Hepatocyte (in vitro differentiated cells): ENCODE results near the gene TTLL7.

Experiments
- EZH2 ChIP-seq: fragments of 200-600 bp; sonication (generic); IDR thresholded peaks from 2 replicates; pipeline ENCODE4 v1.6.1; 2016; ENCODE audit warnings: antibody characterized with exemption, mild to moderate bottlenecking, borderline replicate concordance
- EZH2phosphoT487 ChIP-seq: fragments of 200-600 bp; sonication (generic); IDR thresholded peaks from one replicate; pipeline ENCODE4 v1.6.1; 2018; ENCODE audit warnings: antibody characterized with exemption, mild to moderate bottlenecking, low read depth, moderate library complexity; ENCODE audit not compliant: unreplicated experiment, severe bottlenecking
- TF ChIP-seq, protein P1 (sequence below): fragments of 200-600 bp; sonication (generic); IDR thresholded peaks from 2 replicates; pipeline ENCODE4 v1.5.1; 2016; ENCODE audit warnings: antibody characterized with exemption, mild to moderate bottlenecking; ENCODE audit not compliant: poor library complexity

DNA sequence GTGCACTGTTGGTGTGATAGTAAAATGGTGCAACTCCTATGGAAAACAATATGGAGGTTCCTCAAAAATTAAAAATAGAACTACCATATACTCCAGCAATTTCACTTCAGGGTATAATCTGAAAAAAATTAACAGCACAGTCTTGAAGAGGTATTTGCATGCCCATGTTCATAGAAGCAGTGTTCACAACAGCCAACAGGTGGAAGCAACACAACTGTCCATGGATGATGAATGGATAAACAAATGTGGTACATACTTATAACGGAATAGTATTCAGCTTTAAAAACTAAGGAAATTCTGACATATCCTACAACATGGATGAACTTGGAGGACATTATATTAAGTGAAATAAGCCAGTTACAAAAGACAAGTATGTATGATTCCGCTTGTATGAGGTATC lies 8.2 kb downstream of the TTLL7 start:
- TF ChIP-seq, protein P1, sequence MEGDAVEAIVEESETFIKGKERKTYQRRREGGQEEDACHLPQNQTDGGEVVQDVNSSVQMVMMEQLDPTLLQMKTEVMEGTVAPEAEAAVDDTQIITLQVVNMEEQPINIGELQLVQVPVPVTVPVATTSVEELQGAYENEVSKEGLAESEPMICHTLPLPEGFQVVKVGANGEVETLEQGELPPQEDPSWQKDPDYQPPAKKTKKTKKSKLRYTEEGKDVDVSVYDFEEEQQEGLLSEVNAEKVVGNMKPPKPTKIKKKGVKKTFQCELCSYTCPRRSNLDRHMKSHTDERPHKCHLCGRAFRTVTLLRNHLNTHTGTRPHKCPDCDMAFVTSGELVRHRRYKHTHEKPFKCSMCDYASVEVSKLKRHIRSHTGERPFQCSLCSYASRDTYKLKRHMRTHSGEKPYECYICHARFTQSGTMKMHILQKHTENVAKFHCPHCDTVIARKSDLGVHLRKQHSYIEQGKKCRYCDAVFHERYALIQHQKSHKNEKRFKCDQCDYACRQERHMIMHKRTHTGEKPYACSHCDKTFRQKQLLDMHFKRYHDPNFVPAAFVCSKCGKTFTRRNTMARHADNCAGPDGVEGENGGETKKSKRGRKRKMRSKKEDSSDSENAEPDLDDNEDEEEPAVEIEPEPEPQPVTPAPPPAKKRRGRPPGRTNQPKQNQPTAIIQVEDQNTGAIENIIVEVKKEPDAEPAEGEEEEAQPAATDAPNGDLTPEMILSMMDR = no peak
- TF ChIP-seq EZH2phosphoT487 = no peak
- TF ChIP-seq EZH2 = no peak
